K562 (cell line): ENCODE results near the gene CNP. TPM values are rescaled to one million over a fixed set of nuclear protein-coding genes. Genes with fewer than 3 reads are reported as not detected.

Experiments
- ARID2 ChIP-seq: fragments of 450-650 bp; IDR thresholded peaks from 2 replicates; pipeline ENCODE4 v1.6.1; 2017; ENCODE audit warnings: antibody characterized with exemption, mild to moderate bottlenecking
- ASH1L ChIP-seq: fragments of 450-650 bp; IDR thresholded peaks from 2 replicates; pipeline ENCODE4 v1.6.1; 2018; ENCODE audit warnings: borderline replicate concordance, mild to moderate bottlenecking, low read depth; ENCODE audit not compliant: partially characterized antibody
- MCM3 ChIP-seq: fragments of 450-650 bp; IDR thresholded peaks from 2 replicates; pipeline ENCODE4 v1.6.1; 2016
- SMAD4 ChIP-seq: fragments of 250-450 bp; sonication (Bioruptor Pico); conservative IDR thresholded peaks from 2 replicates; pipeline ENCODE4 v1.8.0; 2021; ENCODE audit warnings: inconsistent platforms, mild to moderate bottlenecking, moderate library complexity
- SP2 ChIP-seq: IDR thresholded peaks from 2 replicates; pipeline ENCODE4 v1.6.1; 2011; ENCODE audit warnings: mild to moderate bottlenecking, low read depth, low read length, moderate library complexity; ENCODE audit not compliant: poor library complexity, severe bottlenecking; ENCODE audit errors: extremely low read depth
- TAF15 ChIP-seq: fragments of 200-400 bp; formaldehyde crosslinking; IDR thresholded peaks from 2 replicates; pipeline ENCODE4 v1.6.1; 2017; ENCODE audit warnings: mild to moderate bottlenecking, low read depth, low read length, moderate library complexity
- TCF7 ChIP-seq: sonication (generic); IDR thresholded peaks from 2 replicates; pipeline ENCODE4 v1.6.1; 2016; ENCODE audit warnings: antibody characterized with exemption, borderline replicate concordance
- TEAD4 ChIP-seq, 2 experiments: sonication (generic) in 1 of 2; formaldehyde crosslinking in 1 of 2; IDR thresholded peaks; 2 replicates each; pipeline versions ENCODE4 v1.6.1 to v1.8.0; 2012 to 2022; ENCODE audit warnings: borderline replicate concordance in 1 of 2, inconsistent platforms in 1 of 2, low read length in 1 of 2, mild to moderate bottlenecking in 1 of 2, missing genetic modification reagents in 1 of 2
- XRCC3 ChIP-seq: fragments of 450-650 bp; IDR thresholded peaks from 2 replicates; pipeline ENCODE4 v1.6.1; 2017; ENCODE audit warnings: mild to moderate bottlenecking, moderate library complexity
- polyA plus RNA-seq, 8 experiments: library from polyadenylated mRNA; depleted of rRNA in 4 of 8; stranded (reverse) in 5 of 8; unstranded in 3 of 8; fragments of >200 nt; fragmentation: Nextera tagmentation in 2 of 8; fragmentation: Illumina TruSeq in 1 of 8; extraction: Ambion mirVana in 2 of 8; extraction: Trizol in 1 of 8; gene quantifications; 2 replicates each; pipeline versions ENCODE4 v1.2.1 to v1.2.3, GENCODE V29; 2011 to 2014; ENCODE audit warnings: inconsistent platforms in 1 of 8, missing spikeins in 1 of 8
- total RNA-seq, 7 experiments: library from RNA; depleted of rRNA in 6 of 7; stranded (reverse); fragments of >200 nt in 6 of 7; fragmentation: Illumina TruSeq in 2 of 7; extraction: Trizol in 2 of 7; gene quantifications; 2 replicates each; pipeline versions ENCODE4 v1.2.1 to v1.2.3, GENCODE V29; 2011 to 2021; ENCODE audit warnings: low replicate concordance in 1 of 7
- TF ChIP-seq, protein P1 (sequence below), 2 experiments: fragments of 450-650 bp in 1 of 2; sonication (generic) in 1 of 2; formaldehyde crosslinking in 1 of 2; IDR thresholded peaks in 1 of 2; conservative IDR thresholded peaks in 1 of 2; 2 replicates each; pipeline versions ENCODE4 v1.6.1 to v1.8.1; 2016 to 2023; ENCODE audit warnings: mild to moderate bottlenecking in 2 of 2, moderate library complexity in 2 of 2, inconsistent platforms in 1 of 2, missing genetic modification reagents in 1 of 2
- TF ChIP-seq, protein P2 (sequence below), 2 experiments: fragments of 450-650 bp in 1 of 2; sonication (generic) in 1 of 2; formaldehyde crosslinking; conservative IDR thresholded peaks; 2 replicates each; pipeline versions ENCODE4 v1.4.0 to v1.8.1; 2020 to 2022; ENCODE audit warnings: mild to moderate bottlenecking in 1 of 2, missing genetic modification reagents in 1 of 2
- TF ChIP-seq, protein P3 (sequence below): fragments of 450-650 bp; IDR thresholded peaks from 2 replicates; pipeline ENCODE4 v1.6.1; 2016; ENCODE audit warnings: mild to moderate bottlenecking
- TF ChIP-seq, protein P4 (sequence below): IDR thresholded peaks from 3 replicates; pipeline ENCODE4 v1.6.1; 2011; ENCODE audit warnings: borderline replicate concordance, mild to moderate bottlenecking, moderate library complexity; ENCODE audit not compliant: insufficient read length; ENCODE audit errors: extremely low read depth
- TF ChIP-seq, protein P5 (sequence below): fragments of 450-650 bp; IDR thresholded peaks from 2 replicates; pipeline ENCODE4 v1.6.1; 2016; ENCODE audit warnings: missing biosample characterization, missing genetic modification characterization
- TF ChIP-seq, protein P6 (sequence below): sonication (generic); IDR thresholded peaks from 2 replicates; pipeline ENCODE4 v1.6.1; 2016

The CNP gene
- total and polyA plus RNA-seq, 9 of the 15 experiments (the other 6 are each of a cell fraction or from before 2014, with no cell fraction given) = 1.7 to 52.0 (median 29.1) TPM

DNA sequence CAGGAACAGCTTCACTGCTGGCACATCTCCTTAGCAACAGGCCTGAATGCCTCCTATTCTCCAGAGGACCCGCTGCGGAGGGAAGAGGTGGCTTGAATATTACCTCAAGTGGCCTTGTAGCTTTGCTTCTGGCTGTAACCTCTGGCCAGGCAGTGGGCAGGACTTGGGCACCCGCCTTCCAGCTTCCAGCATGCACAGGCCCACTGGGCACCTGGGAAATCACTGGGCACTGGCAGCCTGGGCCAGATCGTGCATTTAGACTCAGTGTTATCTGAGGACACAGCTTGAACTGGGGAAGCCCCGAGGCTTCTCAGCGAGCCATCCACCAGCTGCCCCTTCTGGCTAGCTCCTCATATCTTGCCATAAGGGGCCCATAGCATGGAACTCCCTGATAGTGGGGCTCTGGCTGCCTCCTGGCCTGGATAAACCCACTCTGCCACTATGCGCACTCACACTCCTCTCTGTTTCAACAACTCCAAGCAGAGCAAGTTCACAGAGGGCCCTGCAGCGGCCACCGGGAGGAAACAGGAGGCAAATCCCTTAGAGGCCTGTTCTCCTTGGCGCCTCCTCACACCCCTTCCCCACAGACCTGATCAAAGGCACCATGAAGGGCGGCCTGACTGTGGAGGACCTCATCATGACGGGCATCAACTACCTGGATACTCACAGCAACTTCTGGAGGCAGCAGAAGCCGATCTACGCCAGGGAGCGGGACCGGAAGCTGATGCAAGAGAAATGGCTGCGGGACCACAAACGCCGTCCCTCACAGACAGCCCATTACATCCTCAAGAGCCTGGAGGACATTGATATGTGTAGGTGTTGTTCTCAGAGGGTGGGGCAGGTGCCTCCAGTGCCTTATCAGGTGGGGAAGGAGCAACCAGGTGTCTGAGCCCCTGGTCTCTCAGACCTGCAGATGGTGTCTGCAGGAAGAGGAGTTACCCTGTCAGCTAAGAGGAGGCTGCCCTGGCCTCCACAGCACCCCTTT, 28.3 kb upstream of the CNP start (continued):
- TF ChIP-seq, protein P1, sequence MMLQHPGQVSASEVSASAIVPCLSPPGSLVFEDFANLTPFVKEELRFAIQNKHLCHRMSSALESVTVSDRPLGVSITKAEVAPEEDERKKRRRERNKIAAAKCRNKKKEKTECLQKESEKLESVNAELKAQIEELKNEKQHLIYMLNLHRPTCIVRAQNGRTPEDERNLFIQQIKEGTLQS (IDR thresholded peaks at IDR 0.05) = peak; percentile 76
- TF ChIP-seq, protein P1 (CRISPR knock-in tag; conservative IDR thresholded peaks at IDR 0.05) = no peak
- TF ChIP-seq MCM3 (no peak), ARID2 (no peak), TEAD4 (IDR thresholded peaks at IDR 0.05; ENCODE audit: low read length) (peak; percentile 81), TEAD4 (CRISPR knock-in tag; IDR thresholded peaks at IDR 0.05; ENCODE audit: borderline replicate concordance) (no peak), TCF7 (no peak), SMAD4 (CRISPR knock-in tag) (peak; percentile 24; the same call in 1 of the 2 replicates), ASH1L (no peak), TAF15 (no peak), XRCC3 (no peak), SP2 (no peak)
- TF ChIP-seq, protein P2, sequence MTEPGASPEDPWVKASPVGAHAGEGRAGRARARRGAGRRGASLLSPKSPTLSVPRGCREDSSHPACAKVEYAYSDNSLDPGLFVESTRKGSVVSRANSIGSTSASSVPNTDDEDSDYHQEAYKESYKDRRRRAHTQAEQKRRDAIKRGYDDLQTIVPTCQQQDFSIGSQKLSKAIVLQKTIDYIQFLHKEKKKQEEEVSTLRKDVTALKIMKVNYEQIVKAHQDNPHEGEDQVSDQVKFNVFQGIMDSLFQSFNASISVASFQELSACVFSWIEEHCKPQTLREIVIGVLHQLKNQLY (CRISPR knock-in tag; conservative IDR thresholded peaks at IDR 0.05) = no peak
- TF ChIP-seq, protein P3, sequence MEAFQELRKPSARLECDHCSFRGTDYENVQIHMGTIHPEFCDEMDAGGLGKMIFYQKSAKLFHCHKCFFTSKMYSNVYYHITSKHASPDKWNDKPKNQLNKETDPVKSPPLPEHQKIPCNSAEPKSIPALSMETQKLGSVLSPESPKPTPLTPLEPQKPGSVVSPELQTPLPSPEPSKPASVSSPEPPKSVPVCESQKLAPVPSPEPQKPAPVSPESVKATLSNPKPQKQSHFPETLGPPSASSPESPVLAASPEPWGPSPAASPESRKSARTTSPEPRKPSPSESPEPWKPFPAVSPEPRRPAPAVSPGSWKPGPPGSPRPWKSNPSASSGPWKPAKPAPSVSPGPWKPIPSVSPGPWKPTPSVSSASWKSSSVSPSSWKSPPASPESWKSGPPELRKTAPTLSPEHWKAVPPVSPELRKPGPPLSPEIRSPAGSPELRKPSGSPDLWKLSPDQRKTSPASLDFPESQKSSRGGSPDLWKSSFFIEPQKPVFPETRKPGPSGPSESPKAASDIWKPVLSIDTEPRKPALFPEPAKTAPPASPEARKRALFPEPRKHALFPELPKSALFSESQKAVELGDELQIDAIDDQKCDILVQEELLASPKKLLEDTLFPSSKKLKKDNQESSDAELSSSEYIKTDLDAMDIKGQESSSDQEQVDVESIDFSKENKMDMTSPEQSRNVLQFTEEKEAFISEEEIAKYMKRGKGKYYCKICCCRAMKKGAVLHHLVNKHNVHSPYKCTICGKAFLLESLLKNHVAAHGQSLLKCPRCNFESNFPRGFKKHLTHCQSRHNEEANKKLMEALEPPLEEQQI = no peak
- TF ChIP-seq, protein P4, sequence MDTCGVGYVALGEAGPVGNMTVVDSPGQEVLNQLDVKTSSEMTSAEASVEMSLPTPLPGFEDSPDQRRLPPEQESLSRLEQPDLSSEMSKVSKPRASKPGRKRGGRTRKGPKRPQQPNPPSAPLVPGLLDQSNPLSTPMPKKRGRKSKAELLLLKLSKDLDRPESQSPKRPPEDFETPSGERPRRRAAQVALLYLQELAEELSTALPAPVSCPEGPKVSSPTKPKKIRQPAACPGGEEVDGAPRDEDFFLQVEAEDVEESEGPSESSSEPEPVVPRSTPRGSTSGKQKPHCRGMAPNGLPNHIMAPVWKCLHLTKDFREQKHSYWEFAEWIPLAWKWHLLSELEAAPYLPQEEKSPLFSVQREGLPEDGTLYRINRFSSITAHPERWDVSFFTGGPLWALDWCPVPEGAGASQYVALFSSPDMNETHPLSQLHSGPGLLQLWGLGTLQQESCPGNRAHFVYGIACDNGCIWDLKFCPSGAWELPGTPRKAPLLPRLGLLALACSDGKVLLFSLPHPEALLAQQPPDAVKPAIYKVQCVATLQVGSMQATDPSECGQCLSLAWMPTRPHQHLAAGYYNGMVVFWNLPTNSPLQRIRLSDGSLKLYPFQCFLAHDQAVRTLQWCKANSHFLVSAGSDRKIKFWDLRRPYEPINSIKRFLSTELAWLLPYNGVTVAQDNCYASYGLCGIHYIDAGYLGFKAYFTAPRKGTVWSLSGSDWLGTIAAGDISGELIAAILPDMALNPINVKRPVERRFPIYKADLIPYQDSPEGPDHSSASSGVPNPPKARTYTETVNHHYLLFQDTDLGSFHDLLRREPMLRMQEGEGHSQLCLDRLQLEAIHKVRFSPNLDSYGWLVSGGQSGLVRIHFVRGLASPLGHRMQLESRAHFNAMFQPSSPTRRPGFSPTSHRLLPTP = no peak
- TF ChIP-seq, protein P5, sequence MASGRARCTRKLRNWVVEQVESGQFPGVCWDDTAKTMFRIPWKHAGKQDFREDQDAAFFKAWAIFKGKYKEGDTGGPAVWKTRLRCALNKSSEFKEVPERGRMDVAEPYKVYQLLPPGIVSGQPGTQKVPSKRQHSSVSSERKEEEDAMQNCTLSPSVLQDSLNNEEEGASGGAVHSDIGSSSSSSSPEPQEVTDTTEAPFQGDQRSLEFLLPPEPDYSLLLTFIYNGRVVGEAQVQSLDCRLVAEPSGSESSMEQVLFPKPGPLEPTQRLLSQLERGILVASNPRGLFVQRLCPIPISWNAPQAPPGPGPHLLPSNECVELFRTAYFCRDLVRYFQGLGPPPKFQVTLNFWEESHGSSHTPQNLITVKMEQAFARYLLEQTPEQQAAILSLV (tag) = no peak
- TF ChIP-seq, protein P6, sequence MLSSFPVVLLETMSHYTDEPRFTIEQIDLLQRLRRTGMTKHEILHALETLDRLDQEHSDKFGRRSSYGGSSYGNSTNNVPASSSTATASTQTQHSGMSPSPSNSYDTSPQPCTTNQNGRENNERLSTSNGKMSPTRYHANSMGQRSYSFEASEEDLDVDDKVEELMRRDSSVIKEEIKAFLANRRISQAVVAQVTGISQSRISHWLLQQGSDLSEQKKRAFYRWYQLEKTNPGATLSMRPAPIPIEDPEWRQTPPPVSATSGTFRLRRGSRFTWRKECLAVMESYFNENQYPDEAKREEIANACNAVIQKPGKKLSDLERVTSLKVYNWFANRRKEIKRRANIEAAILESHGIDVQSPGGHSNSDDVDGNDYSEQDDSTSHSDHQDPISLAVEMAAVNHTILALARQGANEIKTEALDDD = no peak
